DMS153 (cell line): ENCODE results near the gene CYTH2.
"Not testable (repeated sequence)": the region's sequence is repeated elsewhere in the genome, so short reads cannot be mapped to it uniquely, and the experiment has no call there.

Experiments
- DNase-seq: peaks from one replicate; lab custom pipeline; 2025; lab: John Stamatoyannopoulos, UW

Gene CYTH2

DNA sequence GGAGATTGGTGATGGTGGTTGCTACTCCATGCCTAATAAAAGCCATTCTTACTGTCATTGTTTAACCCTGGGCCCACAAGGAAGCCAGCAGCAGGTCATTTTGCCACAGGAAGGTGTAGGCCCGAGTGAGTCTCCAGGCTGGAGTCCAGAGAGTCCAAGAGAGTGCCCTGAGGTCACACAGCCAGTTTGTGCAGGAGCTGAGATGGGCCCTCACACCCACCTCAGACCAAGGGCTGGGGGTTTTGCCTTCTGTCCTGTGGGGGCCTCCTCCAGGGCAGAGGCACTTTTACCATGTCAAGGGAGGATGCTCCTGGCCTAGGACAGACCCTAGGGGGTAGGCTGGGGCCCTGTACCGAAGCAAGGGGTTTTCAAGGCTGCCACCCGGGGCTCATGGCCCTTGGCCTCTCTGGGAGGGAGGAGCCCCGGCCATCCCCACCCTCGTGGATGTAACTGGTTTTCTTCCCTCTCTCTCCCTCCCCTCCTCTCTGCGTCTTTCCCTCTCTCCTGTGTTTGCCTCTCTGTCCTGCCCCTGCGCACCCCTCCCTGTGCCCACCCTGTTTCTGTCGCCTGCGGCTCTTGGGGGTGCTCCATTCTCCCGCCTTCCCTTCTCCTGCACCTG is 8.0 kb downstream of the CYTH2 start:
- no peak for DNase-seq

DNA sequence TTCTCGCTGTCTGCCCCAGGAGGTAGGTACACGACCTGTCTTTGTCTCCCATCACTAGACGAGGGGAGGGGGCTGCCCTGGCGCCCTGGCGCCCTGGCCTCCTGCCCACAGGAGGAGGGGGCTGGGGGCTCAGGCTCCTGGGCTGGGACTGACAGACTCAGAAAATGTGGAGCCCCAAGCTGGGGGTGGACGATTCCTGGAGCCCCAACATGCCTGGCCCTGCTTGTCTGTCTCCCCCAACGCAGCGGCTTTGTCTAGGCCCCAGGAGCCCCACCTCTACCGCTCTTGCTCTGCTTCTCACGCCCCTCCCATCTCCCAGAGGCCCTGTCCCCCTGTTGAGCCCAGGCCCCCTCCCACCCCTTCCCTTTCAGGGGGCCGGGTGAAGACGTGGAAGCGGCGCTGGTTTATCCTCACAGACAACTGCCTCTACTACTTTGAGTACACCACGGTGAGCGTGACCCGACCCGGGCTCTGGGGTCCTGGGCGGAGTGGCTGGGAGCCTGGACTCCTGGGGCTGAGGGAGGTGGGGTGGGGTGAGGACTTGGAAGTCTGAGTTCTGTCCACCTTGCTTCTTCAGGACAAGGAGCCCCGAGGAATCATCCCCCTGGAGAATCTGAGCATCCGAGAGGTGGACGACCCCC is 8.6 kb downstream of the CYTH2 start:
- no peak for DNase-seq

DNA sequence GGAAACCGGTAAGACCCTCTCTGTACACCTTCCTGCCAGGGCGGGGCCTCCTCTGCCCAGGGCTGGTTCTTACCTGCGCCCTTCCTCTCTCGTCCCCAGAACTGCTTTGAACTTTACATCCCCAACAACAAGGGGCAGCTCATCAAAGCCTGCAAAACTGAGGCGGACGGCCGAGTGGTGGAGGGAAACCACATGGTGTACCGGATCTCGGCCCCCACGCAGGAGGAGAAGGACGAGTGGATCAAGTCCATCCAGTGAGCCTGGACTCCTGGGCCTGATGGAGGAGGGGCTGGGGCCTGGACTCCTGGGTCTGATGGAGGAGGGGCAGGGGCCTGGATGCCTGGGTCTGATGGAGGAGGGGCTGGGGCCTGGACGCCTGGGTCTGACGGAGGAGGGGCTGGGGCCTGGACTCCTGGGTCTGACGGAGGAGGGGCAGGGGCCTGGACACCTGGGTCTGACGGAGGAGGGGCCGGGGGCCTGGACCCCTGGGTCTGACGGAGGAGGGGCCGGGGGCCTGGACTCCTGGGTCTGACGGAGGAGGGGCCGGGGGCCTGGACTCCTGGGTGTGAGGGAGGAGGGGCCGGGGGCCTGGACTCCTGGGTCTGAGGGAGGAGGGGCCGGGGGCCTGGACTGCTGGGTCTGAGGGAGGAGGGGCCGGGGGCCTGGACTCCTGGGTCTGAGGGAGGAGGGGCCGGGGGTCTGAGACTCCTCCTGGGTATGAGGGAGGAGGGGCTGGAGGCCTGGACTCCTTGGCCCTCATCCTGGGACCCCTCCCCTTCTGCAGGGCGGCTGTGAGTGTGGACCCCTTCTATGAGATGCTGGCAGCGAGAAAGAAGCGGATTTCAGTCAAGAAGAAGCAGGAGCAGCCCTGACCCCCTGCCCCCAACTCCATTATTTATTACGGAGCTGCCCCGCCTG is 9.4 kb downstream of the CYTH2 start:
- no peak for DNase-seq

DNA sequence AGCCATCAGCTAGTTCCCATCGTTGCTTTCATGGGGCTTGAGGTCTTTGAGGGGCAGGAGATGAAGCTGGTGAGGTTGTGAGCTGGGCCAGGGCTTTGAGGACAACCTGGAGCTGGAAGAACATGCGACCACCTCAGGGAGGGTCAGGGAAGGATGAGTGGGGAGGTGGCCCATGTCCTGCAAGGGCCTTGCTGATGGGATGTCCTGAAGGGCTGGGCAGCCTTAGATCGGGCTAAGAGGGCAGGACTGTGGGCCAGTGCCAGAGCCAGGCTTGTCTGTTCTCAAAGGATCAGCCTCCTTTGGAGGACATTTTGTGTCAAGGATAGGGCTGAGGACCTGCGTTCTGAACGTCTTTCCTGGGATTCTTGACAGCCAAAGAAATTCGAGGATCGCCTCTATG is 10.5 kb downstream of the CYTH2 start:
- DNase-seq, result no peak

DNA sequence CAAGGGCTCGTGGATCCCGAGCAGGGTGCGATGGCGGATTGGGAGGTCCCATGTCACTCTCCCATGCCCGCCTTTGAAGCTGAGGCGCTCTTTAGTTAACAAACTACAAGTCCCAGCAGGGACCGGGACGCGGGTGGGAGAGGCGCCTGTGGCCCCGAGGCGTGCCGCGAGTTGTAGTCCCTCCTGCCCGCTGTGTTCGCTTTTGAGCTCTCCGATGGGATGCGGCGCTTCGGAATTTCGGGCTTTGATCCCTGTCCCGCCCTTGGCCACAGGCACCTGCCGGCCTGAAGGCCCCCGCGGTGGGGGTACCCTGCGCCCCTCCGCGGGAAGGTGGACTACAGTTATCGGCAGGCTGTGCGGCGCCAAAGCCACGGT is 11.0 kb downstream of the CYTH2 start:
- DNase-seq, result no peak

DNA sequence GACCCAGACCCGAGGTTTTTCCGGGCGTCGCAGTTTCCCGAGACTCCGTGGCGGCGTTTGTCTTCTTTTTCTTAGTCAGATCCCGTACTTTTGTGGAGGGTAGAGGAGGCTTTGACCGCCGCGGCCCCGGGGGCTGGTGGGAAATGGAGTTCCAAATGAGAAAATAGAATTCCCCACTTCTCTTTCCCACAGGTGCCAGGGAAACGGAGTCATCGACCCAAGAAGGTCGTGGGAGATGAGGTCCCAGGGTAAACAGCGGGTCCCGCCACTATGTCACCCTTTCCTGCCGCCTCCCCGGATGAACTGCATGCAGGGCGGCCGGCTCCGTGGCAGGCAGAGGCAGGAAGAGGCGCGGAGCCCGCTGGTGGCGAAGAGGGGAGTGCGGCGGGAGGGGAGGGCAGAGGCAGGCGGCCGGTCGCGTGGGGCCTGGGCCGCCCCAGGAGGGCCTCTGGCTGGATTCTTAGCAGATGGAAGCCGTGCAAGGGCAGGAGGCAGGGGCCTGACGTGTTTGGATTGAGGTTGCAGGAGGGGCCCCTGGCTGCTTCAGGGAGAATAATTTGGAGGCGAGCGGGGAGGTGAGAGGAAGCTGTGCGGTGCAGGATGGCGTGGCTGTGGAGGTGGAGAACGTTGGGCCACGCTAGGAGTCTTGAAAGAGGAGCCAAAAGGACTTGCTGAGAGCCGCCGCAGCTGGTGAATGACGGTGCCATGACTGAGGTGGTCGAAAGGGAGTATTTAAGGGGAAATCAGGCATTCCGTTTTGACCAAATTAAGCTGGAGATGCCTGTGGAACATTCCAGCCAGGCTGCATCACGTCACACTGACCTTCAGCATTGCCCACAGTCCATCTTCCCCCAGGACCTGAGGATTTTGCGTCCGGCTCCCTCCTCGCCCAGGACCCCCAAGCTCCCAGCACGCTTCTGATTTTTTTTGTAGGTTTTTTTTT is 11.7 kb downstream of the CYTH2 start:
- no peak for DNase-seq

DNA sequence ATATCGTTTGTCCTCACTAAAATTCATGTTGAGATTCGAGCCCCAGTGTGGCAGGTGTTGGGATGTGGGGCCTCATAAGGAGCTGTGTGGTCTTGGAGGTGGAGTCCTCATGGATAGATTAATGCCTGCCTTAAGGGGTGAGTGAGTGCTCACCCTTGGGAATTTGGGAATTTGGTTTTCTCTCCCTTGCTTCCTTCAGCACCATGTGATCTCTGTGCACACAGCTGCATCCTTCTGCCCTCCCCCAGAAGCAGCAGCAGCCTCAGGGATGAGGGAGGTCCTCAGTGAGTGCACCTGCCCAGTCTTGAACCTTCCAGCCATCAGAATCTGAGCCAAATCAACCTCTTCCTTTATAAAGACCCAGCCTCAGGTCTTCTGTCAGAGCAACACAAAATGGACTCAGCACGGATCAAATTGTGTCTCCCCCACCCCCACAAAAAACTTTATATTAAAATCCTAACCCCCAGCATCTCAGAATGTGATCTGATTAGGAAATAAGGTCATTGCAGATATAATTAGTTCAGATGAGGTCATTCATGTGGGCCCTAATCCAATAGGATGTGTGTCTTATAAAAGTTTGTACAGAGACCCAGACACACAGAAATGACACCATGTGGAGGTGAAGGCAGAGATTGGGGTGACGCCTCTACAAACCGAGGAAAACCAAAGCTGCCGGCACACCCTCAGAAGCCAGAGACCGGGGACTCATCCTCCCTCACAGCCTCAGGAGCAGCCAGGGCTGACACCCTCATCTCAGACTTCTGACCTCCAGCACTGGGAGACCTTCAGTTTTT is 12.9 kb downstream of the CYTH2 start:
- no peak for DNase-seq

DNA sequence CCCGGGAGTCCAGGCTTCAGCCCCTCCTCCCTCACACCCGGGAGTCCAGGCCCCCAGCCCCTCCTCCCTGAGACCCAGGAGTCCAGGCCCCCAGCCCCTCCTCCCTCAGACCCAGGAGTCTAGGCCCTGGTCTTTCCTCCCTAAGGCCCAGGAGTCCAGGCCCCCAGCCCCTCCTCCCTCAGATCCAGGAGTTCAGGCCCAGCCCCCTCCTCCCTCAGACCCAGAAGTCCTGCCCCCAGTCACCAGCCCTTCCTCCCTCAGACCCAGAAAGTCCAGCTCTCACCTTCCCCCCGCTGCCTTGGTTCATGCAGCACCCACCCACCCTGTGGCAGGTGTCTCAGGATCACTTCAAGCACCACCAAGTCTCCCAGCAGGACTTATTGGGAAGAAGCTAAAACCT is 14.1 kb downstream of the CYTH2 start:
- DNase-seq, result no peak

DNA sequence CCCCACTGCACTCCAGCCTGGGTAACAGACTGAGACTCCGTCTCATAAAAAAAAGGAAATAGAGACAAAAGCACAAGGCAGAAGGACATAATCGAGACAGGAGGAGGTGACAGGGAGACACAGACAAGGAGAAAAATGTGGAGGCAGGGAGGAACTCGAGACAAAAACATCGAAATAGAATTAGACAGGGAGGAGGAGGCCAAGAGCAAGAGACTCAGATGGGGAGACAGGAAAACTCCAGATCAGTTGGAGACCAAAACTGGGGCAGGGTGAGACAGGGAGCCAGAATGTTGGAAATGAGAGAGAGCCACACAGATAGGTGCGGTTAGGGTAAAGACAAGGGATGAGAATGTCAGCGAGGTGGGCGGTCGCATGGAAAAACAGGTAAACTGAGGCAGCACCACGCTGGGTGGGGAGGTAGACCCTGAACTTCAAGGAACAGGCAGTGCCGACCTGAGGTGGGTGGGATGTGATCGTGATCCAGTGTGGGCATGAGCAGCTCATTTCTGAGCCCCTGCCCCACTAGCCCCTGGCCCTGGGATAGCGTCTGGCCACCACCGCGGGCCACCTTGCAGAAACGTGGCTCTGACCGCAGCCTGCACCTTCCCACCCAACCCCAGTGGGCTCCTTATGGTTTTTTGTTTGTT is 15.2 kb downstream of the CYTH2 start:
- DNase-seq, result no peak

DNA sequence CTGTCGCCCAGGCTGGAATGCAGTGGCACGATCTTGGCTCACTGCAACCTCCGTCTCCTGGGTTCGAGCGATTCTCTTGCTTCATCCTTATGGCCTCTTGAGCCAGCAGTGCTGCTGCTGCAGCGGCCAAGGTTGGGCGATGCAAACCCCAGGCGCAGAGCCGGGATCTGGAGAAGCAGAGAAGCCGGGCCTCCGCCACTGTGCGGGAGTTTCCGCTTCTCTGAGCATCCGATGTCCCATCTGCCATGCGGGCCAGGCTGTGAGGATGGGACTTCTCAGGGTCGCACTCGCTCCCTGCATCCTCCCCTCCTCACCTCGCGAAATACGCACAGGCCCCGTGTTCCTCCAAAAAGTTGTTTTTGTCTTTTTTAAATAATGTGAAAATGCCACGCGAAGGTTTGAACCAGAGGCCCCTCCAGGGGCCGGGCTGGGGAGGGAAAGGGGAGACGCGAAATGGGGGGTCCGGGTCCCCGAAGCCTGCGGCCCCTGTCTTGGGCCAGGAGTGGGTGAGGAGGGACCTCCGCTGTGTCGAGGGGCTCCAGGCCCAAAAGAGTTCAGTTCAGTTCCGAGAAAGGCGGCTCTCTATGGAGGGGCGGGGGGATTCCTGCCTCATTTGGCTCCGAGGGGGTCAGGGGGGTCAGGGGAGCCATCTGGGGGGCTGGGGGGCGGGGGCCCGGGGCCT is 15.9 kb downstream of the CYTH2 start:
- no peak for DNase-seq

DNA sequence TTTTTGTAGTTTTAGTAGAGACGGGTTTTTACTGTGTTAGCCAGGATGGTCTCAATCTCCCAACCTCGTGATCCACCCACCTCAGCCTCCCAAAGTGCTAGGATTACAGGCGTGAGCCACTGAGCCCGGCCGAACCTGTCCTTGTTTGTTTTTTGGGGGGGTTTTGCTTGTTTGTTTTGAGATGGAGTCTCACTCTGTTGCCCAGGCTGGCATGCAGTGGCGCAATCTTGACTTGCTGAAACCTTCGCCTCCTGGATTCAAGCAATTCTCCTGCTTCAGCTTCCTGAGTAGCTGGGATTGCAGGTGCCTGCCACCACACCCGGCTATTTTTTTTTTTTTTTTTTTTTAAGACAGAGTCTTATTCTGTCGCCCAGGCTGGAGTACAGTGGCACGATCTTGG is 17.5 kb downstream of the CYTH2 start:
- DNase-seq, result not testable (repeated sequence)

DNA sequence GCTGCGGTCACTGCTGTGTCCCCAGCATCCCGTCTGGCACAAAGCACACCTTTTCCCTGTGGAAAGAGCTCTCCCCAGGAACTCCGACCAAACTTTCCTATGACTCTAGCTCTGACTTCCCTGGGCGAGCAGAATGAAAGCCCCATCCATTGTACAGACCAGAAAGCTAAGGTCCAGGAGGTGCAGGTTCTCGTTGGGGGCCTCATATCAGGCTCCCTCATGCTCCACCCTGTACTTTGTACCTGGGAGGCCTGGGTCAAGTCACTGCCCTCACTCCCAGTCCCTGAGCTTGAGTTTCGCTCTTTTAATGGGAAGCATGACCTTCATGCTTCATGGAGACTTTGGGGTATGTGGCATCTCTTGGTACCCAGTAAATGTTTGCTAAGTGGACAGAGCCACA is 18.4 kb downstream of the CYTH2 start:
- DNase-seq, result no peak

DNA sequence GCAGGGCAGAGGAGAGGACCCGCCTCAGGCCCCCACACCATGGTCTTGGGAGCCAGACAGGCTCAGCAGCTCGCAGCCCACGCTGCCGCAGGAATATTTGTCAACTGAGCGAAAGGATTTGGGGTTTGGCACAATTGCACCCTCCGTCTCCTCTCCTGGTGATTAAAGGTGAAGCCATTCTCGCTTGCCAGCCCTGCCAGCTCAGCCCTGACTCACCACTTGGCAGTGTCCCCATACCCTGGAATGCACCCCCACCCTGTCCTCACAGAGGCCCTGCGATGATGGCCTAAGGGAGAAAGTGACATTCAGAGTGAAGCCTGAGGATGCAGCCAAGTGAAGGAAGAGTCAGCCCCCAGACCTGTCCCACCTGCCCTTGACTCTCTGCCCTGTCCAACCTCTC is 18.8 kb downstream of the CYTH2 start:
- no peak for DNase-seq

DNA sequence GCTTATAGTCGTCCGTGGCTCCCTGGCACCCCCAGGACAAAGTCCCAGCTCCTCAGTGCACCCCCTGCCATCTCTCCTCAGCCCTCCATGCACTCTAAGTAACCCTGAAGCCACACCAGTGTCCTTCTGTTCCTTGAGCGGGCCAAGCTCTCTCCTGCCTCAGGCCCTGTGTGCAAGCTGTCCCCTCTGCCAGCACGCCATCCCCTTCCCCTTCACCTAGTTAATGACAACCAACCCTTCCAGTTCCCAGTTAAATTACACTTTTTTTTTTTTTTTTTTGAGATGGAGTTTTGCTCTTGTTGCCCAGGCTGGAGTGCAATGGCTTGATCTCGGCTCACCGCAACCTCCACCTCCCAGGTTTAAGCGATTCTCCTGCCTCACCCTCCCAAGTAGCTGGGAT is 19.3 kb downstream of the CYTH2 start:
- DNase-seq, result not testable (repeated sequence)

DNA sequence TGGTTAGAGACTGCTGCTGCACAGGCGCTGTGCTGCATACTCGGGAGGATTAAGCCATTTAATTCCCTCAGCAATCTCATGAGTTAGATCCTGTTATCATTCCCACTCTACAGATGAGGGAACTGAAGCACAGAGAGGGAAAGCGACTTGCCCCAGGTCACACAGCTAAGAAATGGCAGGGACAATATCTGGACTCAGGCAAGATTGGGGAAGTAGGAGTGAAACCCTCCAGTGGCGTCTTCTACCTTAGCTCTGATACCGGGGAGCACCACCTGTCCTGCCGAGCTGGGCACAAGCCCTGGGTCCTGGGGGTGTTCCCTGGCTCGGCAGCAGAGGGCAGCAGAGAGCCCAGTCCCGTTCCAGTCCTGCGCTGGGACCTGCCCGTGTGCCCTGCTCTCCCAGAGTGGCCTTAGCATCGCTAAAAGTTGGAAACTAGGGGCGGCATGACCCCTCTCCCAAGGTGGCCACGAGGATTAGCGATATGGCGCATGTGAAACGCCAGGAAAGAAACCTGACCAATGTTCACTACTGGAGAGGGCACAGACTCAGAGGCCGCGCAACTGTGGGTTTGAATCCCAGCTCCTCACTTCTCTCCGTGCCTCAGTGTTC is 20.5 kb downstream of the CYTH2 start:
- DNase-seq, result peak; percentile 31

DNA sequence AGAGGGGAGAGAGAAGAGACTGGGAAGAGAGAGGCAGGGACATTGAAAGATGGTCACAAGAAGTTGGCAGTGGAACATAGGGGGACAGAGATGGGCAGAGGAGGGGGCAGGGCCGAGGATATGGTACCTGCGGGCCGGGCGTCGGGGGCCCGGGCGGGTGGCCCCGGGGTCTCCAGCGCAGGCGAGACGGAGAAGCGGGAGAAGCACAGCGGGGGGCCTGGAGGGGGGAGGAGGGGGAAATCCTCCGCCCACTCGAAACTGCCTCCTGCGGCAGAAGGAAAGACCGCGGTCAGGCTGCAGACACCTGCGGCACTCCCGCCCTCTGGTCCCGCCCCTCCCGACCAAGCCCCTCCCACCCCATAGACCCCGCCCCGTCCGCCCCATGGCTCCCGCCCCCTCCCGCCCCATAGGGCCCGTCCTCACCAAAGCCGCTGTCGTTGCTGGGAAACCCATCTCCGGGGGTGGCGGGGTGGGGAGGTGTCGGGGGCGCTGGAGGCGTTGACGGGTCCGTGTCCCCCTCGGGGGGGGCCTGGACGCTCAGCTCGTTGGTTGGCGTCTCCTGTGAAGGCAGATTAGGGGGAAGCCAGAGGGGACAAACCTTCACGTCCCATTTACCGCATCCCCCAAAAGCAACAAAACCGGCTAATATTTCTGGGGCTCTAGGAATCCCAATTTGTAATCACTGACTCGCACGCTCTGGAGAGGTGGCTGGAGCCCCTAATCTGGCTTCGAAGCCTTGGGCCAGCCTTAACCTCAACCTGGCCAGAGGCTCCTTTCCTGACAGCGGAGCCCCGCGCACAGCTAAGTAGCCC is 22.0 kb downstream of the CYTH2 start:
- DNase-seq, result peak; percentile 49

DNA sequence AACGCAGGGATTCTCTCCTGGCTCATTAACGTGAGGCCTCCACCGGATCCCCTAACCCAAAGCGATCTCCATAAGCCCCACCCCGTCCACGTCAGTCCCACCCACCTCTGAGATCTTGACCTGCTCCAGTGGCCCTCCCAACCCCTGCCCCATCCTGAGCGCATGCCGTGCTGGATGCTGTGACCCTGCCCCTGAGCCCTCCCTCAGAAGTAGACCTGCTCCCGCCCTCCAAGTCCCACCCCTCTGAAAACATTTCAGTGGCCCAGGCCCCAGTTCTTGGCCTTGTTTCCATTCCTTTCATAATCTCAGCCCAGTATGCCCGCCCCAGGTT is 22.6 kb downstream of the CYTH2 start:
- no peak for DNase-seq

DNA sequence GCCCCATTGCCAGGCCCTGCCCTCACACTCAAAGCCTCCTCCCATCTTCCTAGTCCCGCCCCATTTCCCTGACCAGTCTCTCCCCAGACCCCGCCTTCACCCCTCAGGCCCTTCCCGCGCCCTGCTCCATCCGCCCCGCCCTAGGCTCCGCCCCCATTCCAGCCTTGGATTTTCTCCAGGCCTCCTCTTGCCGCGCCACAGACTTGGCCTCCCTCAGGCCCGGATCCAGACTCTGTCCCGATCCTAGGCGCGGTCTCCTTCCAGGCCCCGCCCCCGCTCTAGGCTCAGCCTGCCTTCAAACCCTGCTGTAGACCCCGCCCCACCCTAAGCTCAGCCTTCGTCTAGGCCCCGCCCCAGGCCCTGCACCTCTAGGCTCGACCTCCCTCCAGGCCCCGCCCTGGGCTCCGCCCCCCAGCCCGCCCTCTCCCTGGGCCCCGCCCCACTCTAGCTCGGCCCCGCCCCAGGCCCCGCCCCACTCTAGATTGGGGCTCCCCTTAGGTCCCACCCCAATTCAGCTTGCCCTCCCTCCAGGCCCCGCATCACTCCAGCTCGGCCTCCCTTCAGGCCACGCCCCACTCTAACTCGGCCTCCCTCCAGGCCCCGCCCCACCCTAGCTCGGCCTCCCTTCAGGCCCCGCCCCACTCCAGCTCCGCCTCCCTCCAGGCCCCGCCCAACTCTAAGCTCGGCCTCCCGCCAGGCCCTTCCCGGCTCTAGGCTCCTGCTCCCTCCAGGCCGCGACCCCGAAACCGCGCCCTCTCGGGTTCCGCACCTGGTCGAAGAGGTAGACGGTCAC is 24.0 kb downstream of the CYTH2 start:
- DNase-seq, result peak; percentile 99
